Measurements from ENCODE around the gene ACAN.

GRCh38 chr15:88891540-88892254 lies 88.5 kb downstream of the ACAN start:
- TF ChIP-seq, protein P1, sequence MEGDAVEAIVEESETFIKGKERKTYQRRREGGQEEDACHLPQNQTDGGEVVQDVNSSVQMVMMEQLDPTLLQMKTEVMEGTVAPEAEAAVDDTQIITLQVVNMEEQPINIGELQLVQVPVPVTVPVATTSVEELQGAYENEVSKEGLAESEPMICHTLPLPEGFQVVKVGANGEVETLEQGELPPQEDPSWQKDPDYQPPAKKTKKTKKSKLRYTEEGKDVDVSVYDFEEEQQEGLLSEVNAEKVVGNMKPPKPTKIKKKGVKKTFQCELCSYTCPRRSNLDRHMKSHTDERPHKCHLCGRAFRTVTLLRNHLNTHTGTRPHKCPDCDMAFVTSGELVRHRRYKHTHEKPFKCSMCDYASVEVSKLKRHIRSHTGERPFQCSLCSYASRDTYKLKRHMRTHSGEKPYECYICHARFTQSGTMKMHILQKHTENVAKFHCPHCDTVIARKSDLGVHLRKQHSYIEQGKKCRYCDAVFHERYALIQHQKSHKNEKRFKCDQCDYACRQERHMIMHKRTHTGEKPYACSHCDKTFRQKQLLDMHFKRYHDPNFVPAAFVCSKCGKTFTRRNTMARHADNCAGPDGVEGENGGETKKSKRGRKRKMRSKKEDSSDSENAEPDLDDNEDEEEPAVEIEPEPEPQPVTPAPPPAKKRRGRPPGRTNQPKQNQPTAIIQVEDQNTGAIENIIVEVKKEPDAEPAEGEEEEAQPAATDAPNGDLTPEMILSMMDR (conservative IDR thresholded peaks at IDR 0.05) = no peak
- TF ChIP-seq EZH2 (IDR thresholded peaks at IDR 0.05; ENCODE audit: low read depth) = no peak

All from PC-9 (cell line).